Measurements from ENCODE around the gene COMMD10. TPM values are rescaled to one million over a fixed set of nuclear protein-coding genes. Genes with fewer than 3 reads are reported as not detected.

COMMD10 gene
- total and polyA plus RNA-seq, 2 of the 8 experiments (the other 6 are each of a cell fraction or from before 2014, with no cell fraction given): 16.5 to 43.4 TPM

- TF ChIP-seq CHD7 (IDR thresholded peaks at IDR 0.05; ENCODE audit: insufficient replicate concordance, low read length): no peak
- TF ChIP-seq TBP (IDR thresholded peaks at IDR 0.05; ENCODE audit: low read depth, low read length): no peak
These were observed 60.6 kb downstream of the COMMD10 start (continued) for GRCh38 chr5:116145416-116145815.

All from H1 (cell line).